B cell (primary cell): Measurements from ENCODE around the gene GGCX. TPM values are rescaled to one million over a fixed set of nuclear protein-coding genes. Genes with fewer than 3 reads are reported as not detected.

Experiments
- ATAC-seq: fragments of 200-7000 bp; cut with Tn5 transposase; one replicate; pipeline ENCODE4 v1.10.0; 2021; ENCODE audit warnings: low read depth, mild to moderate bottlenecking, moderate number of reproducible peaks, moderate library complexity
- CTCF ChIA-PET: fragments of 350-600 bp; sonication (Branson Sonifier 250); formaldehyde crosslinking; loops from one replicate; lab custom pipeline; 2021; ENCODE audit warnings: antibody characterized with exemption, inconsistent platforms; lab: Charles Lee
- POLR2A ChIA-PET: fragments of 350-600 bp; sonication (Branson Sonifier 250); formaldehyde crosslinking; loops from one replicate; lab custom pipeline; 2021; ENCODE audit warnings: antibody characterized with exemption; lab: Charles Lee
- DNase-seq: peaks from one replicate; pipeline ENCODE4 v3.0.0; 2013
- H2AFZ ChIP-seq: 2 replicates; pipeline ENCODE4 v1.6.1; 2012; ENCODE audit warnings: mild to moderate bottlenecking, low read depth, low read length; ENCODE audit not compliant: insufficient read depth, poor library complexity, severe bottlenecking
- H3K27ac ChIP-seq, 2 donors: 1 replicate in 1 of 2; 2 replicates in 1 of 2; pipeline ENCODE4 v1.5.1; 2012 to 2013; ENCODE audit warnings: low read length in 2 of 2, mild to moderate bottlenecking in 2 of 2, moderate library complexity in 1 of 2
- H3K27me3 ChIP-seq, 4 experiments: fragments of 200-600 bp in 1 of 4; sonication (generic) in 1 of 4; replicated peaks in 1 of 4; 1 replicate in 2 of 4; 2 replicates in 2 of 4; pipeline versions ENCODE4 v1.6.1 to v1.7.0; 2013 to 2016; ENCODE audit warnings: low read length in 3 of 4, mild to moderate bottlenecking in 2 of 4, mixed read lengths in 1 of 4, moderate library complexity in 1 of 4; ENCODE audit not compliant: insufficient read depth in 4 of 4, control insufficient read depth in 3 of 4; ENCODE audit errors: control extremely low read depth in 1 of 4
- H3K36me3 ChIP-seq, 2 experiments: replicated peaks in 1 of 2; 1 replicate in 1 of 2; 2 replicates in 1 of 2; pipeline versions ENCODE4 v1.6.1 to v1.7.1; 2013; ENCODE audit warnings: low read length in 1 of 2; ENCODE audit not compliant: insufficient read depth in 2 of 2, control insufficient read depth in 1 of 2; ENCODE audit errors: control extremely low read depth in 1 of 2, extremely low read depth in 1 of 2
- H3K4me1 ChIP-seq, 2 donors: fragments of 200-600 bp in 1 of 2; sonication (generic) in 1 of 2; 1 replicate in 1 of 2; 2 replicates in 1 of 2; pipeline versions ENCODE4 v1.5.1 to v1.6.1; 2013 to 2017; ENCODE audit warnings: low read length in 2 of 2; ENCODE audit not compliant: control insufficient read depth in 2 of 2, insufficient read depth in 2 of 2
- H3K4me2 ChIP-seq: replicated peaks from 2 replicates; pipeline ENCODE3; 2012; ENCODE audit warnings: mild to moderate bottlenecking, low read depth, low read length; ENCODE audit not compliant: poor library complexity, severe bottlenecking
- H3K4me3 ChIP-seq, 5 experiments: fragments of 200-600 bp in 1 of 5; sonication (generic) in 1 of 5; 1 replicate in 3 of 5; 2 replicates in 2 of 5; pipeline versions ENCODE4 v1.5.1 to v1.7.0; 2011 to 2016; ENCODE audit warnings: low read length in 4 of 5, mild to moderate bottlenecking in 4 of 5, low read depth in 2 of 5, control low read depth in 1 of 5, moderate library complexity in 1 of 5; ENCODE audit not compliant: insufficient read depth in 1 of 5; ENCODE audit errors: control extremely low read depth in 1 of 5, extremely low read depth in 1 of 5
- H3K79me2 ChIP-seq: fragments of 200-600 bp; sonication (generic); one replicate; pipeline ENCODE4 v1.6.0; 2016; ENCODE audit warnings: low read length; ENCODE audit not compliant: control insufficient read depth, insufficient read depth
- H3K9ac ChIP-seq: fragments of 200-600 bp; sonication (generic); 2 replicates; pipeline ENCODE4 v1.6.1; 2017; ENCODE audit warnings: mild to moderate bottlenecking, low read length, moderate library complexity
- H3K9me3 ChIP-seq, 3 donors: one replicate each; pipeline versions ENCODE4 v1.6.1 to v1.7.1; 2013; ENCODE audit warnings: low read length in 2 of 3; ENCODE audit not compliant: control insufficient read depth in 2 of 3, insufficient read depth in 1 of 3; ENCODE audit errors: control extremely low read depth in 1 of 3
- H4K20me1 ChIP-seq: 2 replicates; pipeline ENCODE4 v1.6.0; 2012; ENCODE audit warnings: mild to moderate bottlenecking, low read length; ENCODE audit not compliant: insufficient read depth, control insufficient read depth, poor library complexity, severe bottlenecking
- H3K27ac Mint-ChIP-seq: one replicate; pipeline ENCODE4 v1.8.0; 2021; ENCODE audit warnings: mixed read lengths
- H3K27me3 Mint-ChIP-seq: one replicate; pipeline ENCODE4 v1.8.0; 2021; ENCODE audit warnings: mixed read lengths
- H3K4me1 Mint-ChIP-seq: one replicate; pipeline ENCODE4 v1.8.0; 2021; ENCODE audit warnings: mixed read lengths
- H3K4me3 Mint-ChIP-seq: one replicate; pipeline ENCODE4 v1.8.0; 2021; ENCODE audit warnings: mixed read lengths
- H3K9me3 Mint-ChIP-seq: one replicate; pipeline ENCODE4 v1.8.0; 2022; ENCODE audit warnings: mixed read lengths; ENCODE audit not compliant: insufficient read depth
- EZH2 ChIP-seq: IDR thresholded peaks from 2 replicates; pipeline ENCODE4 v1.6.1; 2012; ENCODE audit warnings: borderline replicate concordance, low read depth, mild to moderate bottlenecking, moderate library complexity, low read length; ENCODE audit not compliant: insufficient read depth, poor library complexity, severe bottlenecking
- WGBS: methylation state at CpG from one replicate; pipeline ENCODE4 v1.1.5; 2013; ENCODE audit warnings: missing lambda C conversion rate; ENCODE audit not compliant: insufficient coverage; 5-methylcytosine and 5-hydroxymethylcytosine counted together
- intact Hi-C: fragments of 100-400 bp; cut with micrococcal nuclease; formaldehyde crosslinking; loops from one replicate; pipeline ENCODE4 v1.10.0; 2022
- polyA plus RNA-seq: library from polyadenylated mRNA; depleted of rRNA; stranded (reverse); fragments of >200 nt; gene quantifications from 2 replicates; pipeline ENCODE4 v1.2.3, GENCODE V29; 2012
- total RNA-seq, 2 donors: library from RNA; stranded (reverse); fragments of 120-200 nt in 1 of 2; gene quantifications; 1 replicate in 1 of 2; 2 replicates in 1 of 2; pipeline versions ENCODE4 v1.2.3 to v1.2.4, GENCODE V29; 2013 to 2022
- TF ChIP-seq, protein P1 (sequence below): fragments of 200-600 bp; IDR thresholded peaks from one replicate; pipeline ENCODE4 v1.8.0; 2022; ENCODE audit warnings: antibody characterized with exemption, mild to moderate bottlenecking

GGCX gene
- total and polyA plus RNA-seq, 2 donors (not counting 1 experiment from before 2014, with no cell fraction given) = 23.5 to 36.8 TPM

- ChIA-PET CTCF (interaction anchor here (1.1 to 1.4 kb wide), 2 partner anchors 25 to 186 kb away, joined by 3 to 8 read pairs; no protein-coding TSS in a partner anchor), POLR2A (interaction anchor here (0.6 to 2.1 kb wide), 3 partner anchors 18 to 218 kb away, joined by 5 to 13 read pairs (median 6); partner anchors contain the start of gene RNF181)
- no CpG with 5 or more reads among the region's 3 CpGs for WGBS
- Mint-ChIP-seq H3K4me3 (peak overlapping the region; percentile 93), H3K27ac (peak overlapping the region; percentile 96), H3K27me3 (no peaks in the 10 kb centered on the region), H3K9me3 (no peaks in the 10 kb centered on the region), H3K4me1 (peaks cover 37% of the 10 kb centered on the region)
- intact Hi-C loops = loop anchor here (1.0 kb wide), 2 partner anchors 16 to 25 kb away; partner anchors contain the start of genes GGCX and TMEM150A
- Histone ChIP-seq H3K4me2 (peak overlapping the region; percentile 96), H3K9me3 (no peaks in the 10 kb centered on the region), H3K4me3 (peak overlapping the region in 4 of 5 experiments; percentile 50 to 97 (median 70)), H2AFZ (peak overlapping the region; percentile 87), H3K79me2 (peaks cover 37% of the 10 kb centered on the region), H3K4me1 (peaks cover 20 to 36% of the 10 kb centered on the region in 2 donors), H3K27me3 (no peaks in the 10 kb centered on the region), H4K20me1 (peaks cover 7% of the 10 kb centered on the region), H3K9ac (peak overlapping the region; percentile 91), H3K36me3 (peaks cover 0 to 16% of the 10 kb centered on the region in 2 experiments), H3K27ac (peak overlapping the region; percentile 70 to 87)
- ATAC-seq (no peak), DNase-seq (no peak)
- TF ChIP-seq EZH2 = no peak
- TF ChIP-seq, protein P1, sequence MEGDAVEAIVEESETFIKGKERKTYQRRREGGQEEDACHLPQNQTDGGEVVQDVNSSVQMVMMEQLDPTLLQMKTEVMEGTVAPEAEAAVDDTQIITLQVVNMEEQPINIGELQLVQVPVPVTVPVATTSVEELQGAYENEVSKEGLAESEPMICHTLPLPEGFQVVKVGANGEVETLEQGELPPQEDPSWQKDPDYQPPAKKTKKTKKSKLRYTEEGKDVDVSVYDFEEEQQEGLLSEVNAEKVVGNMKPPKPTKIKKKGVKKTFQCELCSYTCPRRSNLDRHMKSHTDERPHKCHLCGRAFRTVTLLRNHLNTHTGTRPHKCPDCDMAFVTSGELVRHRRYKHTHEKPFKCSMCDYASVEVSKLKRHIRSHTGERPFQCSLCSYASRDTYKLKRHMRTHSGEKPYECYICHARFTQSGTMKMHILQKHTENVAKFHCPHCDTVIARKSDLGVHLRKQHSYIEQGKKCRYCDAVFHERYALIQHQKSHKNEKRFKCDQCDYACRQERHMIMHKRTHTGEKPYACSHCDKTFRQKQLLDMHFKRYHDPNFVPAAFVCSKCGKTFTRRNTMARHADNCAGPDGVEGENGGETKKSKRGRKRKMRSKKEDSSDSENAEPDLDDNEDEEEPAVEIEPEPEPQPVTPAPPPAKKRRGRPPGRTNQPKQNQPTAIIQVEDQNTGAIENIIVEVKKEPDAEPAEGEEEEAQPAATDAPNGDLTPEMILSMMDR = no peak
Observed at GRCh38 chr2:85577063-85577385, 15.7 kb upstream of the GGCX start.

GRCh38 chr2:85575739-85576138 is 14.4 kb upstream of the GGCX start:
- Histone ChIP-seq H3K4me2 (no peak overlapping the region), H3K4me3 (no peak overlapping the region), H2AFZ (no peak overlapping the region), H3K27ac (no peak overlapping the region), H3K36me3 (peaks cover 0 to 6% of the 10 kb centered on the region in 2 experiments), H3K79me2 (peaks cover 34% of the 10 kb centered on the region), H3K9me3 (no peaks in the 10 kb centered on the region), H3K9ac (no peak overlapping the region), H4K20me1 (peaks cover 7% of the 10 kb centered on the region), H3K27me3 (no peaks in the 10 kb centered on the region), H3K4me1 (peaks cover 20 to 36% of the 10 kb centered on the region in 2 donors)
- WGBS = 92% methylated on average over 2 of the region's 8 CpGs
- ChIA-PET CTCF (no interaction called here), POLR2A (interaction anchor here (0.6 to 0.7 kb wide), 3 partner anchors 13 to 247 kb away, joined by 3 to 6 read pairs (median 4); no protein-coding TSS in a partner anchor)
- H3K4me1 Mint-ChIP-seq = peaks cover 31% of the 10 kb centered on the region
- no peaks in the 10 kb centered on the region for H3K9me3 Mint-ChIP-seq
- H3K27ac Mint-ChIP-seq = no peak overlapping the region
- no peaks in the 10 kb centered on the region for H3K27me3 Mint-ChIP-seq
- ATAC-seq (no peak), DNase-seq (no peak)
- intact Hi-C loops = no loop called here
- TF ChIP-seq, protein P1 = no peak
- no peak for TF ChIP-seq EZH2
- H3K4me3 Mint-ChIP-seq = no peak overlapping the region
